DMS 273 (cell line): ENCODE measurements around the gene ATP6V0D1.
"Not testable (repeated sequence)": the region's sequence is repeated elsewhere in the genome, so short reads cannot be mapped to it uniquely, and the experiment has no call there.

Source experiments
- DNase-seq: peaks from one replicate; lab custom pipeline; 2025; ENCODE audit not compliant: unreplicated experiment; lab: John Stamatoyannopoulos, UW

The ATP6V0D1 gene

DNA sequence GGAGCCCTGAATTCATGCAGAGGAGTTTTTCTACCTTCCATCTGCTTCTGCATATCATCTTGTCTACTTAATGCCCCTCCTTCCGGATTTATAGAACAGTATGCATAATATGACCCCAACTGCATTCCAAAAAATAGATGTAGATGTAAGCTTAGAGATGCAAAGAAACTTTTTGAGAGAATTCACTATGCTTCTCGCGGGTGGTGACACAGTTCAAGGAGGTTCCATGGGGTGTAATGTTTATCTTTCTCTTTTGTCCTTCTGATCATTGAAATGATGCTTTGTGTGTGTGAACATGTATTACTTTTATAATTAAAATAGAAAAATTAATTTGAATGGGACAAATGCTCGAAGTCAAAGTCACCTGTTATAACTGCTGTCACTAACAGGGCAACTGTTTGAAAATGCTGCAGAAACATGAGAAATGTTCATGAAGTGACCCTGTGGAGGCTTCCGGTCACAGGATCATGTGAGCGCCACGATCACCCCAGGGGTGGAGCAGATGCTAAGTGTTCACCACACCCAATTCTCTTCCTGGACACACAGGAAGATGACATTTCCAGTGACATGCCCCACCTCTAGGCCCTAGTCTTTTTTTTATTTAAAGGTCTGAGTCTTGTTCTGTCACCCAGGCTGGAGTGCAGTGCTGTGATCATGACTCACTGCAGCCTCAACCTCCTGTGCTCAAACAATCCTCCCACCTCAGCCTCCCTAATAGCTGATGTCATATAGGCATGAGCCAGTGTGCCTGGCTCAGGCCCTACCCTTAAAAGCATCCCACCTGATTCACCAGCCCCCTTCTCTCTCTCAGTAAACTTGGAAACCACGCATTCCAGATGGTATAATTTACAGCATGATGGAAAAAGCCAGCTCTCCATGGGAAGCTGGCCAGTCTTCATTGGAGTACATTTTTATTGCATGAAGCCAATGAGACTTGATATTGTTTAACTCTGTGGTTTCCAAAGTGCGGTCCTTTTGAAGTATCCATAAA is 23.4 kb upstream of the ATP6V0D1 start:
- DNase-seq, result no peak

DNA sequence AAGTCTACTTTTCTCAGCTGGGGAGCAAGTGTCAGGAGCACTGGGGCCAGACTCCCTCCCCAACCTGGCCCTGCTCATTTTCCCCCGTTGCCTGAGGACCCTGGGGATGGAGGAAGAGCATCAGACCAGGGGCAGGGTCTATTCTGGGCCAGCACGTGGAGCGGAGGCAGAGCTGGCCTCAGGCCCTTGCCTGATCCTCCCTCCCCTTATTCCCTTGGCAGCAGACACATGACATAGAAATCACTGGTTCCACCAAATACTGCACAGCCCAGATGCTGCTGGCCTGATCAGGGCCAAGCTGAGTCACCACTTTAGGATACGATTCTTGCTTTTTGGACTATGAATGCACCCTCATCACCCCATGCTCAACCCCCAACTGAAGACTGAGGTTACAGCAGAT is 18.1 kb upstream of the ATP6V0D1 start:
- DNase-seq, result no peak

DNA sequence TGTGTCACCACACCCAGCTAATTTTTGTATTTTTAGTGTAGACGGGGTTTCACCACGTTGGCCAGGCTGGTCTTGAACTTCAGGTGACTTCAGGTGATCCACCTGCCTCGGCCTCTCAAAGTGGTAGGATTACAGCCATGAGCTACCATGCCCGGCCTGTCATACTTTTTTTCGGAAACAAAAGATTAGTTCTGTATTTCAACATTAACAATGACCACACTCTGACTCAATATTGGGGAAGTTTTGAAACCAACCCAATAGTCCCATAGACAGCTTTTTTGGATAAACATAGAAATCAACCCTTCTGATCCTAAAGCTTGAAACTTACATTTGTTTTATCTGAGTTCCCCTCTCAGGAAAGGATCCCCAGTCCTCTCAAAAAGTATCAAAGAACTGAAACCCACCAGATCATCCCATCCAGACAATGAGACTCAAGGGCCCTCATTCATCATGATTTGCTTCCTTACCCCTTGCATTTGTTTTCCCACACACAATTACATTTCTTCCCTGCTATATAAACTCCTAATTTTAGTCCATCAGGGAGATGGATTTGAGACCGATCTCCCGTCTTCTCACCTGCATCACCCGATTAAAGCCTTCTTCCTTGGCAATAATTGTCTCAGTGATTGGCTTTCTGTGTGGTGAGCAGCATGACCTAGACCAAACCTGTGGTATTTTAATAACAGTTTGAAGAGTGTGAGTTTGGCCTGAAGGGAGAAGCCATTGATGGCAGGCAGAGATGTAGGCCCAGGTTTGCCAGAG is 9.6 kb upstream of the ATP6V0D1 start:
- DNase-seq, result no peak

DNA sequence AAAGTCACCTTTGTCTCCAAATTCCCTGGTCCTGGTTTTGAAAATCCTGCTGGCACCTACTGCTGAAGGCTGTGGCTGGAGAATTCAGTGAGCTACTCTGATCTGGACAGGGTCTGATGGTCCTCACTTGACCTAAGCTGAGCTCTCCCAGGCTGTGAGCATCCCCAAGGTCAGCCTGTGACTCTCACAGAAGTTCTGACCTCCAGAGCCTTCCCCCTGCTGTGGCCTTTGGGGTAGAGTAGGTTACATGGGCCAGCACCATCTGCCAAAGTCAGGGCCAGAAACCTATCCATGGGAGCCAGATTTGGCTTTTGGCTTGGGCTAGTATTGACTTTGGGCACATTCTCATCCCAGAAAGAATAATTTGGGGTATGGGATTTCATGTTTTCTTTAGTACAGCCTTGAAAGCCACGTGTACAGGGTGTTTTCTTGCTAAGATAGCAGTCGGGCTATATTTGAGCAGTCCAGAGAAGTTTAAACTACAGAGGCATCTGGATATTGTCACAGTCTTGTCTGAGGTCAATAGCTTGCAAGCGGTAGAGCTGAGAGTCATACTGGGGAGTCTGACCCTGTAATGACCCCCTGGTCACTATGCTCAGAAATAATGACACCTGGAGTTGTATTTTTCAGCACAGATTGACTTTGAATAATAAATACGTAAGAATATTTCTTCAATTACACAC is 8.6 kb upstream of the ATP6V0D1 start:
- no peak for DNase-seq

DNA sequence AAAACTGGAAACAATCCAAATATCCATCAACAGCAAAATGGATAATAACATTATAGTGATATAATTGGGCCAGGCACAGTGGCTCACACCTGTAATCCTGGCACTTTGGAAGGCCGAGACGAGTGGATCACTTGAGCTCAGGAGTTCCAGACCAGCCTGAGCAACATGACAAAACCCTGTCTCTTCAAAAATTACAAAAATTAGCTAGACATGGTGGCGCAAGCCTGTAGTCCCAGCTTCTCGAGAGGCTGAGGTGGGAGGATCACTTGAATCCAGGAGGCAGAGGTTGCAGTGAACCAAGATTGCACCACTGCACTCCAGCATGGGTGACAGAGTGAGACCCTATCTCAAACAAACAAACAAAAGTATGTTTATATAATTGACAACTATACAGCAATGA is 6.6 kb upstream of the ATP6V0D1 start:
- not testable (repeated sequence) for DNase-seq

DNA sequence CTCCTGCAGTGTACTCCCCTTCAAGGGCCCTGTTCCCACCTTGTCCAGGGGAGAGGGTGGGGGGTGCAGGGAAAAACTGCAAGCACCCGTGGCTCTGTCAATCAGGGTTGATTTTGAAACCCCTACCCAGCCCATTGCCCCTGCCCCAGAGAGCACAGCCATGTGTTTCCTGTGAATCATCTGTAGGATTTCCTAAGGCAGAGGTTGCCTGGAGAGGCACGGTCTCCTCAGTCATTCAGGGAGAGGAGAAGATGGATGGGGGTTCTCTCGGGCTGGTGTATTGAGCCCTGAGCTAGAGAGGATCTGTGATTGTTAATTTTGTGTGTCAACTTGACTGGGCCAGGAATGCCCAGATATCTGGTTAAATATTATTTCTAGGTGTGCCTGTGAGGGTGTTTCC is 5.8 kb upstream of the ATP6V0D1 start:
- DNase-seq, result no peak

DNA sequence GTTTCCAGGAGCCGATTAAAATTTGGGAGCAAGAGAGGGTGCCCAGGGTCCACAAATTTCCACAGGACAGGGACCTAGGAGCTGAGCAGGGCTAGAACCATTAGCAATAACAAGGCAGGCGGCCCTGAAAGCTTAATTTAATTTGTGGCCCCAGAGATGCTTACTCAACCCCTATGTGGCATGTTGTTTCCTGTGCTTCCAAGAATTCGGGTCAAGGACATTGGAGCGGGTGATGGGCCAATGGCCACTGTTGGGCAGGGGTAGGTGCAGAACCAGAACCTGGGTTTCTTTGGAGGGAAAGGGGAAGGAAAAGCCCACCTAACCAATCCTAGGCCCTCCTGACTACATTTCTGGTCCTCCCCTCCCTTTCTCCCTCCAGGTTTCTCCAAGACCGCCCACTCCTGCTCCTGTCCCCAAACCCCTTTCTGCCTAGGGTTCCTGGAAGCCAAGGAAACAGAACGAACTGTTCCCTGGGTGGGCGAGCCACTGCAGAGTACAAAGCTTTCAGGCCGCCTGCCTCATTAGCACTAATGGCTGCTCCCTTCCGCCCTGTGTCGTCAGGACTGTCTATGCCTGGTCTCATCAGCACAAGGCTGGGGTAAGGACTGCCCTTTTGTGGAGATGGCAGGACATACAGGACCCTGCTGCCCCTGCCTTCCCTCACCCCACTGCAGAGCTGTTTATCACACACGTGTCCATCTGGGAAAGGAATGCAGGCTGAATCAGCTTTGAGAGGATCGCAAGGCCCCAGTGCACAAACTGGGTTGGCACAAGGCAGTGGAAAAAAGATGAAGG is 3.0 kb upstream of the ATP6V0D1 start:
- no peak for DNase-seq

DNA sequence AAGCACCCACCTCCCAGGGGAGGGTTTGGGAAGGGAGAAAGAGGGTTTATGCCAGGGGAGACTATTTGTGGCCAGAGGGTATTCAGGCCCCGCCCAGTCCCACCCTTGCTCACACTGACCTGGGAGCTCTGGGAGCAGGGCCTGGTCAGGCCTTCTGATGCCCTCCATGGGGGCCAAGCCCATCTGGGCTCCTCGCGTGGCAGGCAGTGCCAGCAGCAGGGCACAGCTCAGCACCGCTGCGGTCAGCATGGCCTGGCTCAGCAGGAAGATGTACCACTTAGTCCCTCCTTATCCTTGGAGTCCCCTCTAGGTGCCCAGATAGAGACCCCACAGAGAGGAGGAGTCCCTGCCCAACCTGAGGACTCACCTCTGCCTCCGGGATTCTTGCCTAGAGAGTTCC is 2.2 kb upstream of the ATP6V0D1 start, which contains the start of gene AGRP:
AGRP (minus strand) TSS at position 398 of the 400 bp plus-strand sequence; CDS start at position 249, 149 bp downstream.
- no peak for DNase-seq

DNA sequence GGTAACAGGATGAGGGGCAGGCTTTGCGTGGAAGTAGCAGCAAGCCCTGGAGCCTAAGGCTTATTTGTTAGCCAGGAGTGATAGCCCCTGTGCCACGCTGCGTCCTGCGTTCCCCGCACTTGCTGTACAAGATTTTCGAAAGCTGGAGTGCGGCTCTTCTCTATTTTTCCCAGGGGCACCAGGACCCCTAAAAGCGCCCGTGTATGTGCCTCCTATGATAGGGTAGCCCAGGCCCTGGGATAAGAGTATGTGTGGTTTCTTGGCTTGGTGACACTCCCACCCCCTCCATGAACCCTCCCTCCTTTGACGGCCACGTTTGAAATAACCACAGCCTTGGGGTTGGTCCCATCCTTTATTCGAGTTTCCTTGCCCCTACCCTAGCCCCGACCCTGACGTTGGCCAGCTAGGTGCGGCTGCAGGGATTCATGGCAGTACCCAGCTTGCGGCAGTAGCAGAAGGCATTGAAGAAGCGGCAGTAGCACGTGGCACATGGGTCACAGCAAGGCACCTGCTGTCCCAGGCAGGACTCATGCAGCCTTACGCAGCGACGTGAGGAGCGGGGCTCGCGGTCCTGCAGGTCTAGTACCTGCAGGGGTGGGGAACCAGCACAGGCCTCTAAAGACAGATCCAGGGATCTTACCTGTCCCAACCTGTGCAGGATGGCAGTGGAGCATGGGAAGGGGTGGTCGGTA is 1.4 kb upstream of the ATP6V0D1 start:
- no peak for DNase-seq

DNA sequence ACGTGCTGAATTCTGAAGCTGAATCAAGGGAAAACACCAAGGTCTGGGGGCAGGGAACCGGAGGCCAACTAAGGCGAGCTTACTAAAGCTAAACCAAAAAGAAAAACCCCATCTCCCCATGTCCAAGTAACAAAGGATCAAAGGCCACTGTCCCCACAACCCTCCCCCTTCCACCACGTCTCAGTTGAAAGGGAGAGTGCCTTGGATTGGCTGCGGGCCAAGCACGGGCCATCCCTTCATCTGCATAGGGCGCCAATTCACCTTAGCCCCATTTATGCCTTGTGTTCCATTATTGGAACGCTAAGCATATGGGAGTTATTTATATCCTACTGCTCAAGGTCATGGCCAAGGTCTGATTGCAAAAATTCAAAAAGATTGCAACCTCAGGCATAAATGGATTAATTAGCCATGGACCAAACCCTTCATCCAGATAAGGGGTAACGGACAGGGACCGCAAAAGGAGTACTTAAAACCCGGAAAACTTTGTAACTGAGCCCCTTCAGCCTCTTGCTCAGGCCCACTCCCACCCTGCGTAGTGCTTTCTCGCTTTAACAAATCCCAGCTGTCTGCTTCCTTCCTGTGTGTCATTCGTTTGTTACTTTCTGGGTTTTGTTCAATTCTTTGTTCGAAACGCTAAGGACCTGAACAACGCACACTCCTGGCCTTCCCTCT is 740 bp upstream of the ATP6V0D1 start:
- DNase-seq, result peak; percentile 67

DNA sequence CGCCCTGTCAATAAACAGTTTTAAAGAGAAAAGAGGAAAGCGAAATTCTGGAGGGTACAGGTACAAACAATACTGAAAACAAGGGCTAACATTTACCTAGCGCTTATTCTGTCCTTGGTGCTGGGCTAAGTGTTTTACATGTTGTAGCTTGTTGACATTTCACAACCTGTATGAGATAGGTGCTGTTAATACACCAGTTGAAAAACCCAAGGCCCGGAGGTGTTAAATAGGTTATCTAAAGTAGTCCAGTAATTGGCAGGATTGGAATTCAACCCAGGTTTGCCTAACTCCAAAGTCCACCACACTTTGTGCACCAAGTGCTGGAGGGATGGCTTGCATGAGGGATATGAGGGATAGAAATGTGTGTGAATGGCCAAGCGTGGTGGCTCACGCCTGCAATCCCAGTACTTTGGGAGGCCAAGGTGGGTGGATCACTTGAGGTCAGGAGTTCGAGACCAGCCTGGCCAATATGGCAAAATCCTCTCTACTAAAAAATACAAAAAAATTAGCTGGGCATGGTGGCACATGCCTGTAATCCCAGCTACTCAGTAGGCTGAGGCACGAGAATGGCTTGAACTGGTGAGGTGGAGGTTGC is 2.9 kb downstream of the ATP6V0D1 start:
- DNase-seq, result no peak

DNA sequence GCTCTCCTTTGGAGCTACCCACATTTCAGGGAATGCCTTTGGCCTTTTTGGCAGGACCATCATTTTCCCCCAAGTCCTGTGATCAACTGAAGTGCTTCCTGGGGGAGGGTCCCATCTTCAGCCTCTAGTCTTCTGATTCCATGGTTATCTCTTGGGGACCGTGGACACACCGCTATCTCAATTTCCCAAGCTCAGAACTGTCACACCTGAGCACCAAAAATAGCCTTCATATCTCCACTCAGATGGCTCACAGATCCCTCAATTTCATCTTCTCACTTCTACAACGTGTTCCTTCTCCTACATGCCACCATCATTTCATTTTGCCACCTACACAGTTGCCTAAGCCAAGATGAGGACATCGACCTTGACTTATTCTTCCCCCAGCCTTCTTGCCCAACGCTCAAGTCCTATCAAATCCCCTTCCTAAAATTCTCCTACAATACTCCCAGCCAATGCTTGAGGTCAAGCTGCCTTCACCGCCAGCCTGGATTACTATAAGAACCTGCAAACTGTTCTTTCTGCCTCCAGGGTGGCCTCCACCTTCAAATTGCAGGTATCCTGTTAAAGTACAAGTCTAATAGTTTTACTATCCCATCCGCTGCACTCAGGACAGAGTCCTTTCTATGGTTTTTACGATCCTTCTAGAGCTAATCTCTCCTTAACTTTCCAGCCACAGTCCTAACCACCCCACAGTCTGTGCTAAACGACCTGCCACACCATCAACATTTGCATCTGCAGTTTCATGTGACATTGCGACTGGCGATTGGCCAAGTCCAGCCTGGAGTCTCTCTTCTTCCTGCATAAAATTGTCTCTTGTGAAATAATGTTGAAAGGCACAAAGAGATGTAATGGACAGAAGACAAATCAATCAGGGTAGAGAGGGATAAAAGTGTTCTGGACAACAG is 6.2 kb downstream of the ATP6V0D1 start:
- no peak for DNase-seq

DNA sequence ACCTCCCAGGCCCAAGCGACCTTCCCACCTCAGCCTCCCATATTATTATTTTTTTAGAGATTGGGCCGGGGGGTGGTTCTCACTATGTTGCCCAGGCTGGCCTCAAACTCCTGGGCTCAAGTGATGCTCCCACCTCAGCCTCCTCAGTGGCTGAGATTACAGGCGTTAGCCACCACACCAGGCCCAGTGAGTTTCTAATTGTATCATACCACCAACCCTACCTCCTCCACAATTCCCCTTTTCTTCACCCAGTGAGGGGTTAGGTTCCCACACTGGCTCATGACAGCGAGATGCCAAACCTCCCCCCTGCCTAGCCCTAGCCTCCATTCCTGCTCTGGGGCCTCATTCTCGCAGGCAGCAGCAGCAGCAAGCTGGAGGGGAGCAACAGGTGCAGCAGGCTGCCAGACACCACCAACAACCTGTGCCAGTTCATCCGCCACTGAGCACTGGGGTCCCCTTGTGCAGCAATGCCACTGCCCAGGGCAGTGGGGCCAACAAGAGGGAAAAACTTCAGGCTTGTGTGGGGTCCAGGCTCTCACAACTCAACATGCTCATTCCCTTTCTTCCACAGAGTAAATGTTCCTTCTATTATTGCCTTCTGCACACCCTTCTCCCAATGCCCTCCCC is 9.1 kb downstream of the ATP6V0D1 start:
- DNase-seq, result no peak

DNA sequence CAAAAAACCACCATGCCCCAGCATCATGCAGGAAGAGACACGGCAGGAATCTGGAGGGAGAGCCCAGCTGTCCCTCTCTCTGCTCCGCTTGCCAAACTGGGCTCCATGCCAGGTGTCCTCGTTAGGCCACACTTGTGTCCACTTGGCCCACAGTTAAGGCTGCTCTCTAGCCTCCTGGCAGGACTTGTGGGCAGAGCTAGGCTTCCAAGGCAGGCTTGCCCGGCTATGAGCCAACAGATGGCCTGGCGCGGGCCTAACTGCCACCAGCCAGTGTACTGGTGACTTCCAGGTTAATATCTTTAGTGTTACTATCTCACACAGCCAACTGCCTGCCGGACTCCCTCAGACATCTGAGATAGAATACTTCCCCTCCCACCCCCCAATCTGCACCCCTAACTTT is 10.6 kb downstream of the ATP6V0D1 start:
- peak; percentile 71 for DNase-seq

DNA sequence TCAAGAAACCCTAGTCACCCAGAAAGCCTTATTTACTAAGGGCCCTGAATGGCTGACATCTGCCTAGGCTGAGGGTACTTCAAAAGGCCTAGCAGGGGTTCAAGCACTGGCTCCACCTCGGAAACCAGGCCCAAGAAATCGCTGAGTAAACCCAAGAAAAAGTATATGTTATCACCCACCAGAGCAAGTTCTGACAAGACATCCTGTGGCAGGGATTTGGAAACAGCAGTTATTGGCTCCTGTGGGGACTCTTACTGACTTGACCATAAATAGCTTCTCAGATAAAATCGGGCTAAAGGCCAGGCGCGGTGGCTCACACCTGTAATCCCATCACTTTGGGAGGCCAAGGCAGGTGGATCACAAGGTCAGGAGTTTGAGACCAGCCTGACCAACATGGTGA is 12.2 kb downstream of the ATP6V0D1 start:
- no peak for DNase-seq

DNA sequence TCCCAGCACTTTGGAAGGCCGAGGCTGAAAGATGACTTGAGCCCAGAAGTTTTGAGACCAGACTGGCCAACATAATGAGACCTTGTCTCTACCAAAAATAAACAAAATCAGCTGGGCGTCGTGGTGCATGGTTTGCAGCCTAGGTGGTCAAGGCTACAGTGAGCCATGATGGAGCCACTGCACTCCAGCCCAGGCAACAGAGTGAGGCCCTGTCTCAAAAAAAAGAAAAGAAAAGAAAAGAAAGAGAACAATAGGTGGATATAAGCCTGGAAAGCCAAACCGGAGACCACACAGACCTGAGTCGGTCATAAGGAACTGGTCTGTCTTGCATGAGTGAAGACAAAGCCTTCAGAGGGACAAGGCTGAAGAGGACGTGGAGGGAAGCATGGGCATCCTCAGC is 14.4 kb downstream of the ATP6V0D1 start:
- DNase-seq, result no peak

DNA sequence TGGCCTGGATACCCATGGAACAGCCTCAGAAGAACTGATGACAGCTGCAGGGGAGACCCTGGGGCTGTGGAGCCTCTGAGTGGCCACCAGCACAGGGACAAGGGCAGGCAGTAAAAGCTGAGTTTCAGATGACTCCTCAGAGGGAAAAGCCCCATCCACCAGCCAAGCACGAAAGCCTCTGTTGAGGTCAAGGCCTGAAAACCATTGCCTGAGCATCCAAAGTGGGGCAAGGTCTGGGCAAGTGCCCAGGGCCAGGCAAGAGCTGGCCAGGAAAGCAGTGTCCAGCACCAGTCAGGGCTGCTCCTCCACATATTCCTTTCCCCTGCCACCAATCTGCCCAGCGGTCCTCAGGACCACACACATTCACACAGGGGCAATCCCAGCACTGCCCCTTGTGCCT is 16.4 kb downstream of the ATP6V0D1 start:
- no peak for DNase-seq

DNA sequence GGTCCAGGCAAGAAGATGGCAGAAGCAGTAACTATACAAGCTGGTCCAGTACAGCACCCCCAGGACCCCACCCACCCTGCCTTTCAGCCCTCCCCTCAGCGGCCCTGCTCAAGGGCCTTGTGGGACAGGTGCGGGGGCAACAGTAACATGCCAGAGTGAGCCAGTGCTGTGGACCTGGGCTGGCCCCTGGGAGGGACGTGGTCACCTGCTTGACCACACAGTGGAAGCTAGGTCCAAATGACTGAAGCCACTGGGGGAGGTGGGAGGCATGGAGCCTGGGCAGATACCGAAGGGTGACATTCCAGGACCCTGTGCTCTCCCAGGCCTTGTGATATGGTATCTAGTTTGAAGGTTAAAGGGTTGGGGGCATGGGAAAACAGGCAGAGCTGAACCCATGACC is 17.3 kb downstream of the ATP6V0D1 start:
- DNase-seq, result no peak
